A172 (cell line): ENCODE measurements around the gene BLVRA. TPM values are rescaled to one million over a fixed set of nuclear protein-coding genes. Genes with fewer than 3 reads are reported as not detected.
"Not testable (repeated sequence)": the region's sequence is repeated elsewhere in the genome, so short reads cannot be mapped to it uniquely, and the experiment has no call there.

Experiments used
- DNase-seq: peaks from one replicate; pipeline ENCODE4 v3.0.0-alpha.2; 2015; ENCODE audit warnings: low spot score
- total RNA-seq: library from RNA; depleted of rRNA; stranded (reverse); fragments of >200 nt; shearing (Covaris generic); gene quantifications from 2 replicates; pipeline ENCODE4 v1.2.3, GENCODE V29; 2014

The BLVRA gene
- total RNA-seq, 1 experiment from 2014 or later, result 129 TPM

DNA sequence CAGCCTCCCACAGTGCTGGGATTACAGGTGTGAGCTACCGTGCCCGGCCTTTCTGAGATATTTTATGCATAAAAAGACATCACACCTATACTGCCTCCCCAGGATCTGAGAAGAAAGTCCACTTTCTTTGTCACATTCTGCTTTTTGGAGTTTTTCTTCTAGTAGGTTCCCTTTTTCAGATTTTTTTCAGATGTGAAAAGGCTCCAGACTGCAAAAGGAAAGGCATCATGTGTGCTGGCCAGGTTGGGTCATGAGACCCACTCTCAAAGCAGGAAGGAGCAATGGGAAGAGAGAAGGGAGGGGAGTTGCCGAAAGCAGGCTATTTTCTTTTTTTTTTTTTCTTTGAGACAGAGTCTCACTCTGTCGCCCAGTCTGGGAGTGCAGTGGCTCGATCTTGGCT is 10.8 kb downstream of the BLVRA start:
- DNase-seq, result no peak

GRCh38 chr7:43769791-43770465 is 11.4 kb downstream of the BLVRA start:
- no peak for DNase-seq

- DNase-seq, result no peak
Observed at GRCh38 chr7:43771128-43771527, 12.6 kb downstream of the BLVRA start.

DNA sequence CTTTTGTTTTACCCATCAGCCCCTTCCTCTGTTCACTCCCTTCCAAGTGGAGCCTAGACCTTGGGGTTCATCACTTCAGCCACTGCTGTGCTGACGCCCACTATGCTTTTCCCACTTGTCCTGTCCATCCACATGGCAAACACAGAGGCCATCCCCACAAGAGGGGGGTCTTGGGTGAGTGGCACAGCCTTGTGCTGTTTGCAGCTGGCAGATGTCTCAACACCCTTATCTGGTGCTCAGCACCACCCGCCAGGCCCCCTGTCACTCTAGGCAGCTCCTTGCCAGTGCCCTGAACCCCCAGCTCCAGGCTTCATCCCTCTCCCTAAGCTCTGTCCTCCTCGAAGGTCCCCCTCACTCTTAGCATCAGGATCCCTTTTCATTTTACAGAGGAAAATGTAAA is 13.1 kb downstream of the BLVRA start:
- no peak for DNase-seq

GRCh38 chr7:43773268-43773667 is 14.8 kb downstream of the BLVRA start:
- not testable (repeated sequence) for DNase-seq

DNA sequence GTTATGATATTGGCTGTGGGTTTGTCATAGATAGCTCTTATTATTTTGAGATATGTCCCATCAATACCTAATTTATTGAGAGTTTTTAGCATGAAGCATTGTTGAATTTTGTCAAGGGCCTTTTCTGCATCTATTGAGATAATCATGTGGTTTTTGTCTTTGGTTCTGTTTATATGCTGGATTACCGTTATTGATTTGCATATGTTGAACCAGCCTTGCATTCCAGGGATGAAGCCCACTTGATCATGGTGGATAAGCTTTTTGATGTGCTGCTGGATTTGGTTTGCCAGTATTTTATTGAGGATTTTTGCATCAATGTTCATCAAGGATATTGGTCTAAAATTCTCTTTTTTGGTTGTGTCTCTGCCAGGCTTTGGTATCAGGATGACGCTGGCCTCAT is 16.8 kb downstream of the BLVRA start:
- not testable (repeated sequence) for DNase-seq

- DNase-seq, result not testable (repeated sequence)
Observed at GRCh38 chr7:43778293-43779044, 20.0 kb downstream of the BLVRA start.

DNA sequence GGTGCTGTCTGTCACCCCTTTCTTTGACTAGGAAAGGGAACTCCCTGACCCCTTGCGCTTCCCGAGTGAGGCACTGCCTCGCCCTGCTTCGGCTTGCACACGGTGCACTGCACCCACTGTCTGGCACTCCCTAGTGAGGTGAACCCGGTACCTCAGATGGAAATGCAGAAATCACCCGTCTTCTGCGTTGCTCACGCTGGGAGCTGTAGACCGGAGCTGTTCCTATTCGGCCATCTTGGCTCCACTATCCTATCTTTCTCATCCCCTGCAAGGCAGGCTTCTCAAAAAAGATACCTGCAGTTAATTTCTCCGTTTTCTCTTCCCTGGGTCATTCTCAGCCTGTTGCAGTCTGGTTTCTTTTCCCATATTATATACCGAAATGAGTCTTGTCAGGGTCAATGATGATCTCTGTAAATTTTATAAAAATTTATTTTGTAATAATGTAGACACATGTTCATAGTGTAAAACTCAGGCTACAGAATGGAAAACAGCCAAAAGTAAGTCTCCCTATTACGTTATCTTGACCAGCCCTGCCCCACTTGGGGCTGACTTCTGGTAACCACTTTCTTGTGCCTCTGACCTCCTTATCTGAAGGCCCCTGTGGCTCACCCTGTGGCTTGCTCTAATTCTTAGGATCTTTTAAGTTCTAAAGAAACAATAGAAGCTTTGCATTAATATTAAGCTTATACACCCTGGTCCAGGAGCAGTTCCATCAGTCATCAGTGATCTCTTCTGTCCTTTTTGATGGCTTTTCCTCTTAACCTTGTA is 20.7 kb downstream of the BLVRA start:
- no peak for DNase-seq

- peak; percentile 63 for DNase-seq
Observed at GRCh38 chr7:43781726-43782607, 23.5 kb downstream of the BLVRA start.

GRCh38 chr7:43782768-43783555 is 24.5 kb downstream of the BLVRA start:
- no peak for DNase-seq

DNA sequence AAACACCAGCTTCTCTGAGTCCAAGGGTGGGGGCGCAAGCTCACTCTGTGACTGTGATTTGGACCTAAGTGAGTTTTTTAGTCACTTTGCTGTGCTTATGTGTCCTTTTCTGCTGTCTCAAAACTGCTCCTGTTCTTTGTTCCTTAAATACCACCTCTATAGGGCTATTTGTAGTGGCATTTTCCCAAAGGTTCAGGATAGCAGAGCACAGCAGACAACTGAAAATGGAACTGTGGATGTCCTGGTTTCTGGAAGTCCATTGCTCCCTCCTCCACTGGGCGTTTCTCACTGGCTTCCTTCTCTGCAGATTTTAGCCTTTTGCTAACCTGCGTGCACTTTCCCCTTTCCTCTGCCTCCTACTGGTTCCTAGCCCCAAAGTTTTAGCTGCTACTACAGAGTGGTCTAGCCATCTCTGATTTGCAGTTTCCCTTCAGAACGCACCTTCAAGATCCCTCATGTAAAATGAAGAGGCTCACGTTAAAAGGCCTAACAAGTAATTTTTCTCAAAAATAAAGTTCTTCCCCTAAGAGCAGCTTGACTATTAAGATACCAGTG is 25.6 kb downstream of the BLVRA start:
- no peak for DNase-seq

DNA sequence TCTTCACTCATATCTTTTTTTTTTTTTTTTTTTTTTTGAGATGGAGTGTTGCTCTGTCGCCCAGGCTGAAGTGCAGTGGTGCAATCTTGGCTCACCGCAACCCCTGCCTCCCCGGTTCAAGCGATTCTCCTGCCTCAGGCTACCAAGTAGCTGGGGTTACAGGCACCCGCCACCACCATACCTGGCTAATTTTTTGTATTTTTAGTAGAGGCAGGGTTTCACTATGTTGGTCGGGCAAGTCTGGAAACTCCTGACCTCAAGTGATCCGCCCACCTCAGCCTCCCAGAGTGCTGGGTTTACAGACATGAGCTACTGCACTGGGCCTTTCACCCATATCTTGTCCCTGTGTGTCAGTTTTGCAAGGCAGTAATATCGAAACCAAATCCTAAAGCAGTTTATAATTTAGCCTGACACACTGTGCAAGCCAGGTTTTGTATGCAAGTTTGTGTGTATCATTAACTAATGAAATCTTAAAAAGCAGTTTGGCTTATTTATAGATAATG is 26.2 kb downstream of the BLVRA start:
- DNase-seq, result not testable (repeated sequence)

DNA sequence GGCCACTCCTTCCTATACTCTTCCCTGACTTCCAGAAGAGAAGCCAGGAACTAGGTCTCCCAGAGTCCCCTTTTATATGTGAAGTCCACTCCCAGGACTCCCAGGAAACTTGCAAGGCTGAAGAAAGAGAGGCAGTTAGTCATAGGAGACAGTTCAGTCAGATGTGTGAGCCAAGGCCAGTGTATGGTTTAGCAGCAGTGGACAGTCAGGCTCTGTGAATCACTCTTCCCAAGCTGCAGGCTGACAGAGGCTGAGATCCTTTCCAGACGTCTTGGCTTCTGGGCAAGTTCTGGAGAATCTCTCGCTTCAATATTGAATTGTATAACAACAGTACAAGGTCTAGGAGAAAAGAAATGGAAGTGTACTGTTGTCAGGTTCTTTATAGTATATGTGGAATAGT is 26.9 kb downstream of the BLVRA start:
- peak; percentile 75 for DNase-seq

DNA sequence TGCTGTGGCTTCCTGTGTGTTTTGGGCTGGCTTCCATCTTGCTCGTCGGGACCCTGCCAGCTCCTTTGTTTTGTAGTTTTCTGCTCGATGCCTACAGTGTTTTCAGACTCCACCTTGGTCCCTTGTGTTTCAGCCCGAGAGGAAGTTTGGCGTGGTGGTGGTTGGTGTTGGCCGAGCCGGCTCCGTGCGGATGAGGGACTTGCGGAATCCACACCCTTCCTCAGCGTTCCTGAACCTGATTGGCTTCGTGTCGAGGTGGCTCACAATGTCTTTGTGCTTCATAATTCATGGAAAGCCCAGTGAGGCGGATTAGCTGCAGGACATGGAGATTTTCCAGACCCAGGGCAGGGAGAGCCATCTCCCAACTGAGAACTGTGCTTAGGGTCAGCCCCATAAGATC is 29.3 kb downstream of the BLVRA start:
- DNase-seq, result no peak

- no peak for DNase-seq
Observed at GRCh38 chr7:43790006-43790405, 31.5 kb downstream of the BLVRA start.

DNA sequence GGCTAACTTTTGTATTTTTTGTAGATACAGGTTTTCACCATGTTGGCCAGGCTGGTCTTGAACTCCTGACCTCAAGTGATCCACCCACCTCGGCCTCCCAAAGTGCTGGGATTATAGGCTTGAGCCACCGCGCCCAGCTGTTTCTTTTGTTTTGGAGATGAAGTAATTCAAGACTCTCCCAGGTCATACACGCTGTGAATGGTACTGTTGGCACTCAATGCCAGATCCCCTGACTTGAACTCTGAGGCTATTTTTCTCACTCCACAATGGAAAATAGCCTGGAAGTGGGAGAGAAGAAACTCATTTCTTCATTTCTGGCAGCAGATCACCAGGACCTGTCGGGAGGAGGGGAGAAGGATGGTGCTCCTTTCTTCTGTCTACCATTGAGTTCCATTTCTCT is 32.4 kb downstream of the BLVRA start:
- DNase-seq, result no peak

DNA sequence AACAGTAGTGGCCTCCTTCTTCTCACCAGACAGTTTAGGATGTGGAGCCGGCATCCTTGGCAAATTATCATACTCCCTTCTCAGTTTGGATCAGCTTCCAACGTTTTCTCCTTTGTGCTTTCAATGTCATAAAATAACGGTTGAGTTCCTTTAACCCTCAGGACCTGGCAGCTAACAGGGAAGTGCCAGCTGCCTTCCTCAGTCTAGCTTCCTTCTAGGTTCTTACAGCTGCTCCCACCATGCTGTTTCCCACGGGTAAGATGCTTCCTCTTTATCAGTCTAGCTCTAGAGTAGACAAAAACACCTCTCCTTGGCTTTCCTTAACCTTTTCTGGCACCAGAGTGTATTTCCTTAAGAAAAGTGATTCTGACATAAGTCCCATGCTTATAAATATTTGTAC is 33.2 kb downstream of the BLVRA start:
- no peak for DNase-seq

DNA sequence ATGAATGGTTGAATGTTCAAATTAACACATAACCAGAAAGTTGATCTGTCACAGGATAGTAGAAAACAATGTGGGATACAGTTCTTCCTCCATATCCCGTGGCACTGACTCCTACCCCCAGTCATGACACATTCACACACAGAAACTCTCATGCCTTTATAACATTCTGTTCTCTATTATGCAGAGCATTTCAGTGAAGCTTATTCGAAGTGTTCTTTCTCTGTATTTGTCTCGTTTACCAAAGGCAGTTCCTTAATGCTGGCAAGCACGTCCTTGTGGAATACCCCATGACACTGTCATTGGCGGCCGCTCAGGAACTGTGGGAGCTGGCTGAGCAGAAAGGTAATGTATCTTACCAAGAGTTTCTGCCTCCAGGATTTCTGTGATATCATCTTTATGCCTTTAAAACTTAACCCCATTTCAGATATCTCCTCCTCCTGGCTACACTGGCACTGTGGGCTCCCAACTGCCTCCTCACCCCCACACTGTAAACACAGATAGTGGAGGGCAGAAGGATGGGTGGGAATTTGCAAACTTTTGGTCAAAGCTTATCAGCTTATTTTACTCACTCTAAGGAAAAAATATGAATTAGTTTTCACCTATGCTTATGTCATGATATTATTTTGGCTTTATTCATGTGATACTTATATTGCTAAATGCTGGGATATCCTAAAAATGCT is 34.1 kb downstream of the BLVRA start:
- no peak for DNase-seq

DNA sequence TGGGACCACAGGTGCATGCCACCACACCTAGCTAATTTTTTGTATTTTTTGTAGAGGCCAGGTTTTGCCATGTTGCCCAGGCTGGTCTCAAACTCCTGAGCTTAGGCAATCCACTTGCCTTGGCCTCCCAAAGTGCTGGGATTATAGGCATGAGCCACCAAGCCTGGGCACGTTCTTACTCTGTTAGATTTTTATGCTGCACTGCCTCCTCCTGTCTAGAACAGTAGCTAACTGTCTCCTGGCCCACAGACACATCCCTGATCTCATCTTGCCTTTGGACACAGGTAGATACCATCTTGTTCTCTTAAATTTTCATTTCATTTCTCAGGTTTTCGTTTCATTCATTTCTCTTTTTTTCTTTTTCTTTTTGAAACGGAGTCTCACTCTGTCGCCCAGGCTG is 41.1 kb downstream of the BLVRA start:
- no peak for DNase-seq

DNA sequence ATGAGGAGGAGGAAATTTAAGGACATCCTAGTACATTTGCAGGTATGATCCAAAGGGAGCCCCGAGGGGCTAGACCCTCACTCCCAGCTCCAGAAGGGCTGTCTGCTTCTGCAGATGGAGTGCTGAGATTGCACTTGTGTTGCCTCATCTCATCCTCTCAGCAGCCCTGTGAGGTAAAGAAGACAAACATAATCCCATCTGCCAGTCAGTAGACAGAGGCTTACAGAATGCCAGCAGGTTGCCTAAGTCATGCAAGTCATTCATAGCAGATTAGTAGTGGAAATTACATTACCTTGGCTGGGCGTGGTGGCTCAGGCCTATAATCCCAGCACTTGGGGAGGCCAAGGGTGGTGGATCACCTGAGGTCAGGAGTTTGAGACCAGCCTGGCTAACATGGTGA is 45.4 kb downstream of the BLVRA start:
- no peak for DNase-seq
